OCI-LY3 (cell line): Measurements from ENCODE around the gene TRABD2A.

Experiments
- EZH2phosphoT487 ChIP-seq: fragments of 200-600 bp; shearing (Covaris generic); IDR thresholded peaks from 2 replicates; pipeline ENCODE4 v1.6.1; 2018; ENCODE audit warnings: antibody characterized with exemption, mixed run types, low read depth
- TF ChIP-seq, protein P1 (sequence below): fragments of 200-600, 300-600 bp; sonication (generic); IDR thresholded peaks from 2 replicates; pipeline ENCODE4 v1.5.1; 2014; ENCODE audit warnings: antibody characterized with exemption, low read length, low read depth

DNA sequence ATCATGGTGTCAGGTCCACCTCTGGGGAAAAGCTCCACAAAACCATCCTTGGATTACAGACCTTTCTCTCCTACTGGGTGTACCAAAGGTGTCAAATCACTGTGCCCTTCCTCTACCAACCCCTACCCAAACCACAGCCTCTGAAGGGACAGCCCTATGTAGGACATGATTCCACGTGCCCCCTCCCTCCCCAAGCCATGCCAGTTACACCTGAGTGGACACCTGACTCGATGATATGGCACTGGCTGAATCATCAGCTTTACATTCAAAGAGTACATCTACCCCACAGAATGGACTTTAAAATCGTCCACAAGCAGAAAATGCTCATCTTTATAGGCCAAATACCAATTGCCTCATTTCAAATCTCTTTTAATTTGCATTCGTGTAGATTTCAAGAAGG is 26.0 kb downstream of the TRABD2A start:
- TF ChIP-seq, protein P1, sequence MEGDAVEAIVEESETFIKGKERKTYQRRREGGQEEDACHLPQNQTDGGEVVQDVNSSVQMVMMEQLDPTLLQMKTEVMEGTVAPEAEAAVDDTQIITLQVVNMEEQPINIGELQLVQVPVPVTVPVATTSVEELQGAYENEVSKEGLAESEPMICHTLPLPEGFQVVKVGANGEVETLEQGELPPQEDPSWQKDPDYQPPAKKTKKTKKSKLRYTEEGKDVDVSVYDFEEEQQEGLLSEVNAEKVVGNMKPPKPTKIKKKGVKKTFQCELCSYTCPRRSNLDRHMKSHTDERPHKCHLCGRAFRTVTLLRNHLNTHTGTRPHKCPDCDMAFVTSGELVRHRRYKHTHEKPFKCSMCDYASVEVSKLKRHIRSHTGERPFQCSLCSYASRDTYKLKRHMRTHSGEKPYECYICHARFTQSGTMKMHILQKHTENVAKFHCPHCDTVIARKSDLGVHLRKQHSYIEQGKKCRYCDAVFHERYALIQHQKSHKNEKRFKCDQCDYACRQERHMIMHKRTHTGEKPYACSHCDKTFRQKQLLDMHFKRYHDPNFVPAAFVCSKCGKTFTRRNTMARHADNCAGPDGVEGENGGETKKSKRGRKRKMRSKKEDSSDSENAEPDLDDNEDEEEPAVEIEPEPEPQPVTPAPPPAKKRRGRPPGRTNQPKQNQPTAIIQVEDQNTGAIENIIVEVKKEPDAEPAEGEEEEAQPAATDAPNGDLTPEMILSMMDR, result no peak
- TF ChIP-seq EZH2phosphoT487, result no peak
